ENCODE measurements around the gene THADA.

The THADA gene

GRCh38 chr2:43340066-43340465, 255.8 kb downstream of the THADA start:
- in situ Hi-C loops (cut with HindIII; ENCODE audit: low sequenced_read_pairs), result no loop called here

- in situ Hi-C loops (cut with HindIII; ENCODE audit: low sequenced_read_pairs), result no loop called here
Measured at GRCh38 chr2:43333656-43334144, 262.1 kb downstream of the THADA start.

DNA sequence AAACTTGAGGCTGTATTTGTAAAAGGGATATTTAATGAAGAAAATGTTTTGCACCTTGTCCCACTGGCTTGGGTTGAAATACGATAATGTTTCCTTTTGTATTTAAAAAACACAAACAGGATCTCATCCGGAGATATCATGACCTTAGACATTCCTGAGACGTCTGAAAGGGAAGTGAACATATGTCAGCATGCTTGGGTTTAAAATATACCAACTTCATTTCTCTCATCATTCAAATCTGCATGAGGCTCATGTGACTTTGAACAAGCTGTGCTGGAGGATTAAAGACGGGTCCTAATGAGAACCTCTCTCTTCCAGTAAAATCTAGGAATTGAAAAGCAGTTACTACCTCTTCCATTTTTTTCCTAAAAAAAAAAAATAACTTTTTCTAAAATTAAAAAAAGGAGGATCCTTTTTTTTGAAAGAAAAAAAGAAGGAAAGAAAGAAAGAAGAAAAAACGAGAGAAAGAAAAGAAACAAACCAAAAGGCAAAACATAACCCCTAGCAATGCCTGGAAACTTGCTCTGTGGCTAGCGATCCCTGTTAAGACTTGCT, 262.7 kb downstream of the THADA start:
- in situ Hi-C loops (cut with HindIII; ENCODE audit: low sequenced_read_pairs), result no loop called here

- in situ Hi-C loops (cut with HindIII; ENCODE audit: low sequenced_read_pairs), result no loop called here
Measured at GRCh38 chr2:43332653-43333052, 263.2 kb downstream of the THADA start.

- in situ Hi-C loops (cut with HindIII; ENCODE audit: low sequenced_read_pairs), result no loop called here
Measured at GRCh38 chr2:43331422-43331821, 264.4 kb downstream of the THADA start.

- in situ Hi-C loops (cut with HindIII; ENCODE audit: low sequenced_read_pairs), result no loop called here
Measured at GRCh38 chr2:43329637-43330036, 266.2 kb downstream of the THADA start.

- in situ Hi-C loops (cut with HindIII; ENCODE audit: low sequenced_read_pairs), result no loop called here
Measured at GRCh38 chr2:43328832-43329231, 267.0 kb downstream of the THADA start.

GRCh38 chr2:43328133-43328532, 267.7 kb downstream of the THADA start:
- in situ Hi-C loops (cut with HindIII; ENCODE audit: low sequenced_read_pairs), result no loop called here

GRCh38 chr2:43327119-43327518, 268.7 kb downstream of the THADA start:
- in situ Hi-C loops (cut with HindIII; ENCODE audit: low sequenced_read_pairs), result no loop called here

- in situ Hi-C loops (cut with HindIII; ENCODE audit: low sequenced_read_pairs), result no loop called here
Measured at GRCh38 chr2:43326101-43326825, 269.6 kb downstream of the THADA start.

DNA sequence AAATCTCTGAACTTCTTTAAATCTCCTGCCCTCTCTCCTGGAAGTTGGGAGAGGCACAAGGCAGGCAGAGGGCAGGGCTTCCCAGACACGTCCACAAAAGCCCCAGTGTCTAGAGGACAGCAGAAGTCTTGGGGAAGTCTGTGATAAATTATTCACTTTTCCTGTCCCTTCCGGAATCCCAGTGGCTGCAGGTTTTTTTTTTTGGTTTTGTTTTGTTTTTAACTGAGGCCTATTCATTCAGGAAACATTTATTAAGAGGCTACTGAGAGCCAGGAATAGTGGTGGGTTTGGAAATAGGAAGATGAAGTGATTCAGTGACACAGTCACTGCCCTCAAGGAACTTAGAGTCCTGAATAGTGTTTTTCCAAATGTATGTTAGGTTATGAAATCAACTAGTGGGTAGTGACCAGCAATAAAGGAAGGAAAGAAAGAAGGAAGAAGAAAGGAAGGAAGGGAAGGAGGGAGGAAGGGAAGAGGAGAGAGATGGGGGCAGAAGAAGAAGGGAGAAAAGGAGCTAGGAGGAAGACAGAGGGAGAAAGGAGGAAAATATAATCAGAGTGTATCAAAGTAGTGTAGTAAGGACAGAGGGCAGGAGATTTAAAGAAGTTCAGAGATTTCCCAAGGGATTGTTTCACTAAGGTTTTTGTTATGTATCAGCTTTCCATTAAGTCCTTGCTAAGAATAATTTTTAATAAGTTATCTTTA, 270.6 kb downstream of the THADA start:
- in situ Hi-C loops (cut with HindIII; ENCODE audit: low sequenced_read_pairs), result no loop called here

GRCh38 chr2:43324259-43325106, 271.4 kb downstream of the THADA start:
- in situ Hi-C loops (cut with HindIII; ENCODE audit: low sequenced_read_pairs), result no loop called here

DNA sequence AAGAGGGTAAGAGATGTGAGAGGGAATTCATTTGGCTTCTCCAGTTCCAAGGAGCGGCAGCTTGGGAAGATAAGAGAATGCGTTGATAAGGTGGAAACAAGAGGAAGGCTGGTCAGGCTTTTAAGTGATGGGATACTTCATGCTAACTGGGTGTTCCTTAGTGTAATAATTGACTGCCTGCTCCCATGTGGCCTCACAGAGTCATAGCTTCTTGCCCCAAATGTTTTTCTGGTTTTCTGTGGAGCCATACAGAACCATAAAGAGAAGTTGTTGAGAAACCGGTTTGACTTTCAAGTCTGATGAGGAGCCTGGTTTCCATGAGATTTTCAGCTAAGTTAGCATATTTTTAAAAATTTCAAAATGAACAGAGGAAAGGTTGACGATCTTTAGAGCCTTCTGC, 272.0 kb downstream of the THADA start:
- in situ Hi-C loops (cut with HindIII; ENCODE audit: low sequenced_read_pairs), result no loop called here

- in situ Hi-C loops (cut with HindIII; ENCODE audit: low sequenced_read_pairs), result no loop called here
Measured at GRCh38 chr2:43321446-43321845, 274.4 kb downstream of the THADA start.

GRCh38 chr2:43319541-43319940, 276.3 kb downstream of the THADA start:
- in situ Hi-C loops (cut with HindIII; ENCODE audit: low sequenced_read_pairs), result no loop called here

DNA sequence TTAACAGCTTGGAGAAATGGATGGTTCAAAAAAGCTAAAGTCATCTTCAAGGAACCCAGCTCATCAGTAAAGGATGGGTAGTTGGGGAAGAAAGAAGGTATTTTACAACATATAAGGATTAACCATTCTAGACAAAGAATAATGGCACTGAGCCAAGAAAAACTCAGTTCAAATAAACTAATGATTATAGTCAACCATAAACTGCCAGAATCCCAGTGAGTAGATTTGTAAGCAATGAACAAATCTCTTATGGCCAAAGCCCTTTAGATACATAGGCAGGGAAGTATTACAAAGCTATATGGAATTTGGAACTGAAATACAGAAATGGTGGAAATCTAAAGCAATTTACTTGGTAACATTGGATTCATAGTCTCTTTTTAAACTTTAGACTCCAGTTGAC, 277.0 kb downstream of the THADA start:
- in situ Hi-C loops (cut with HindIII; ENCODE audit: low sequenced_read_pairs), result no loop called here

- in situ Hi-C loops (cut with HindIII; ENCODE audit: low sequenced_read_pairs), result no loop called here
Measured at GRCh38 chr2:43317680-43318079, 278.2 kb downstream of the THADA start.

DNA sequence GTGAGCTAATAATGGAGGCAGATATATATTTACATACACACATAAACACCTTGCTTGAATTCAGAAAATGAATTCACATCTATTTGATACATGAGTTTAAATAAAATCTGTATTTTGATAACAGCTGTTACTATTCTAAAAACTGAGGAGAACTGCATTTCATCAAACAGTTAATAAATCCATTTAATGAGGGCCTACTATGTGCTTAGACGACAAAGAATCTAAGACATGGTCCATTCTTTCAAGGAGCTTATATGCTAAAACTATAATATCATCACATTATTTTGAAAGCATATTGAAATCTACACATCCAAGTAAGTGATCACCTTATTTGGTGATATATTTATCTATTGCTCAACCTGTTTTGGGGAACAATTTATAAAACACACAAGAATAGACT, 278.6 kb downstream of the THADA start:
- in situ Hi-C loops (cut with HindIII; ENCODE audit: low sequenced_read_pairs), result no loop called here

DNA sequence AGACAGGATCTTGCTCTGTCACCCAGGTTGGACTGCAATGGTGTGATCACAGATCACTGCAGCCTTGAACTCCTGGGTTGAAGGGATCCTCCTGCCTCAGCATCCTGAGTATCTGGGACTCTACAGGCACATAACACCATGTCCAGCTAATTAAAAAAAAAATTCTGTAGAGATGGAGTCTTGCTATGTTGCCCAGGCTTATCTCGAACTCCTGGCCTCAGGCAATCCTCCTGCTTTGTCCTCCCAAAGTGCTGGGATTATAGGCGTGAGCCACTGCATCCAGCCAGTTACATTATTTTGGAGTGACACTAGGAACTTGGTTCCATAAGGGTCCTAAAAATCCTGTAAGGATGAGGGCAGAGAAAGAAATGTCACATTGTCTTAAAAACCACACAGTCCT, 280.4 kb downstream of the THADA start:
- in situ Hi-C loops (cut with HindIII; ENCODE audit: low sequenced_read_pairs), result no loop called here

GRCh38 chr2:43314299-43314927, 281.4 kb downstream of the THADA start:
- in situ Hi-C loops (cut with HindIII; ENCODE audit: low sequenced_read_pairs), result no loop called here

DNA sequence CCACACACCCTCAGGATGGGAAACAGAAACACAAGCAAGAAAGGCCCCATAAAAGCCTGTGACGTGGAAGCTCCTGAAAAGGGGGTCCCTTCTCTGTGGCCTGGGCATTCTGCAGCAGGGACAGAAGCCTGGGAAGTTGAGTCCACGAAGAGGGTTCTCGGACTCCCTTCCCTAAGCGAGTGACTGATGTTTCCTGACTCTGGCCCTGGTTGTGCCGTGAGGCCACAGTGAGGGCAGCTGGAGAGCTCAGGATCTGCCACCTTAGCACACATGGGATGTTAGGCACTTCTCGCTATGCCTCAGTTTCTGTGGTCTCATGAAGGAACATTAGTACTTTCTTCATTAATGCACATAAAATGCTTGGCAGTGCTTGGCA, 282.2 kb downstream of the THADA start:
- in situ Hi-C loops (cut with HindIII; ENCODE audit: low sequenced_read_pairs), result no loop called here

Measured in endothelial cell of hepatic sinusoid (primary cell).